Activated T-helper 9 cell treated with anti-CD3 and anti-CD28 coated beads, Interleukin-2, amount 50 U/mL, for 16 hours (primary cell): ENCODE results near the gene CPT1B.
"Not testable (repeated sequence)": the region's sequence is repeated elsewhere in the genome, so short reads cannot be mapped to it uniquely, and the experiment has no call there.

Source experiments
- DNase-seq: peaks from one replicate; pipeline ENCODE4 v3.0.0-alpha.2; 2020; ENCODE audit warnings: low read depth

The CPT1B gene

GRCh38 chr22:50609599-50609998 is 31.4 kb upstream of the CPT1B start:
- DNase-seq: no peak

GRCh38 chr22:50608996-50609395 is 30.8 kb upstream of the CPT1B start:
- no peak for DNase-seq

- DNase-seq: not testable (repeated sequence)
Observed at GRCh38 chr22:50608058-50608840, 30.0 kb upstream of the CPT1B start.

- DNase-seq: no peak
Observed at GRCh38 chr22:50607659-50608020, 29.4 kb upstream of the CPT1B start.

- DNase-seq: no peak
Observed at GRCh38 chr22:50606946-50607658, 28.9 kb upstream of the CPT1B start.

GRCh38 chr22:50606165-50606945 is 28.1 kb upstream of the CPT1B start:
- no peak for DNase-seq

- no peak for DNase-seq
Observed at GRCh38 chr22:50605613-50606074, 27.4 kb upstream of the CPT1B start.

- DNase-seq: no peak
Observed at GRCh38 chr22:50605002-50605612, 26.9 kb upstream of the CPT1B start.

- DNase-seq: no peak
Observed at GRCh38 chr22:50604256-50605001, 26.2 kb upstream of the CPT1B start.

GRCh38 chr22:50603511-50604255 is 25.5 kb upstream of the CPT1B start:
- DNase-seq: no peak

- no peak for DNase-seq
Observed at GRCh38 chr22:50602338-50602700, 24.1 kb upstream of the CPT1B start.

GRCh38 chr22:50601669-50602337 is 23.6 kb upstream of the CPT1B start:
- DNase-seq: no peak

GRCh38 chr22:50600967-50601668 is 22.9 kb upstream of the CPT1B start:
- no peak for DNase-seq

- no peak for DNase-seq
Observed at GRCh38 chr22:50600538-50600937, 22.3 kb upstream of the CPT1B start, which contains the start of gene MAPK8IP2. Gene MAPK8IP2, plus strand, starts transcription at chr22:50600793. Its CDS starts 26 bp downstream, at chr22:50600819.

GRCh38 chr22:50599816-50600455 is 21.7 kb upstream of the CPT1B start:
- DNase-seq: peak; percentile 34

- no peak for DNase-seq
Observed at GRCh38 chr22:50597097-50597496, 18.9 kb upstream of the CPT1B start.

- DNase-seq: no peak
Observed at GRCh38 chr22:50595189-50595588, 17.0 kb upstream of the CPT1B start.

- no peak for DNase-seq
Observed at GRCh38 chr22:50587407-50587806, 9.2 kb upstream of the CPT1B start.

- DNase-seq: no peak
Observed at GRCh38 chr22:50586416-50586815, 8.2 kb upstream of the CPT1B start.
